ENCODE results near the gene CAPN13.

CAPN13 gene

GRCh38 chr2:30807249-30807648 is at the start of gene CAPN13:
Gene CAPN13 (minus strand): TSS chr2:30807446. CDS start chr2:30787325, 20,121 bp downstream.
- no peak for DNase-seq

DNA sequence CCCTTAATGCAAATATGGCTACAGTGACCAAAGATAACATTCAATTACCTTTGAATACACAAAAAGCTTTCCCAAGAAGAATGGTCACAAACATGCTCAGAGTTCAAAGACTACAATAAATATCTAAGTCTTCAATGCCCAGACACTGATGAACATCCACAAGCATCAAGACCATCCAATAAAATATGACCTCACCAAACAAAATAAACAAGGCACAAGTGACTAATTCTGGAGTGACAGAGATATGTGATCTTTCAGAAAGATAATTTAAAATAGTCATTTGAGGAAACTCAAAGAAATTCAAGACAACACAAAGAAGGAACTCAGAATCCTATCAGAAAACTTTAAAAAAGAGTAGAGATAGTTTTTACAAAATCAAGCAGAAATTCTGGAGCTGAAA is 40.6 kb upstream of the CAPN13 start:
- no peak for DNase-seq

- no peak for DNase-seq
These were observed 40.1 kb upstream of the CAPN13 start for GRCh38 chr2:30847329-30847728.

GRCh38 chr2:30828586-30828985 is 21.3 kb upstream of the CAPN13 start:
- no peak for DNase-seq

GRCh38 chr2:30826916-30827315 is 19.7 kb upstream of the CAPN13 start:
- no peak for DNase-seq

- DNase-seq: no peak
These were observed 19.2 kb upstream of the CAPN13 start for GRCh38 chr2:30826481-30826880.

DNA sequence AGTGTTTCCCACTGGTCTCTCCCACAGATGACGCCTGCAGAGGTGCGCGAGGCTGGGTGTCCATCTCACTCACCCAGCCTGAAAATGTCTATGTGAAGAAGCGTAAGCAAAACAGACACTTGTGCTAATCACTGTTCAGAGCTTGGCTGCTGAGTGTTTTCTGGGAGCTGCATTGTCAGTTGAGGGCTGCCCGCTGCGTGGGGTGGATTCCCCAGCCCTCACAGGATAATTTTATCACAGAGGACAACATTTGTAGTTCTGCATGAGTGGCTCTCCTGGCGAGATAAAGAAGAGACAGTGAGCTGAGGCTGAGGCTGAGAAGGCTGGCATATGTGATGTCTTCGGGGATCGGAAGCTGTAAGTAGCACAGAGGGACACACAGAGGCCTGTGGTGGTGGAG is 16.2 kb upstream of the CAPN13 start:
- DNase-seq: no peak

GRCh38 chr2:30821960-30822359 is 14.7 kb upstream of the CAPN13 start:
- no peak for DNase-seq

- DNase-seq: no peak
These were observed 13.3 kb upstream of the CAPN13 start for GRCh38 chr2:30820381-30821055.

GRCh38 chr2:30809938-30810337 is 2.7 kb upstream of the CAPN13 start:
- no peak for DNase-seq

GRCh38 chr2:30808695-30809094 is 1.4 kb upstream of the CAPN13 start:
- no peak for DNase-seq

DNA sequence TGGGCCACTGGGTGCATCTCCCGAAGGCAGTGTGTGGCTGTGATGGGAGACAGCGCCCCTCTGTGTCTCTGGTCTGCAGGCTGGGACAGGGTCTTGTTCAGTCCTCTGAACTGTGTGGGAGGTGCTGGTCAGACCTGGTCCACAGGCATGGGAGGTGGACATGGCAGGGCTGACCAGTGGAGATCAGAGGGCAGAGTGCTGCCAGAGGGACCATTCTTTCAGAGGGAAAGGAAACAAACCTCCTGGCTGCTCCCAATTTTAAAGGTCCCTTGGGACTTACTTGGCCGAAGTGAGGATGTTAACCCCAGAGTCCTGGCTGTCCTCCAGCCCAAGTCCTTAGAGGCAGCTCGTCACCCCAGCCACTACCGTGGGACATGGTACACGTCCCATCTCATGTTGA is 4.0 kb downstream of the CAPN13 start:
- DNase-seq: no peak

DNA sequence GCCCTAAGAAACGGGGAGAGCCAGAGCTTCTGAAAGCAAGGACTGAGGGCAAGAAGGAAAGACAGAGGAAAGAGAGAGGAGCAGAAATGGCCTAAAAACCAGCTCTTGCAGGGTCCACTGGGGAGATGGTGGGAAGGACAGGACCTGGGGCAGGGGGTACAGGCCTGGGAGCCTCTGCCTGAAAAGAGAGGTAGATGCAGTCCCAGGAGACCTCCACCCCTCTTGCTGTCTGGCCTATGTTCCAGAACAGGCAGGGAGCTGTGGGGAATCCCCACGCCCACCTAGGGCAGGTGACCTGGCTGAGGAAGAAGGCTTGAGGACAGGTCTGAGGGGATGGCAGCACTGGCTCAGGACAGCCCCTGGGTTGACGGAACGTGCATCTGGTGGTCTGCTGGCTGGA is 4.6 kb downstream of the CAPN13 start:
- no peak for DNase-seq

DNA sequence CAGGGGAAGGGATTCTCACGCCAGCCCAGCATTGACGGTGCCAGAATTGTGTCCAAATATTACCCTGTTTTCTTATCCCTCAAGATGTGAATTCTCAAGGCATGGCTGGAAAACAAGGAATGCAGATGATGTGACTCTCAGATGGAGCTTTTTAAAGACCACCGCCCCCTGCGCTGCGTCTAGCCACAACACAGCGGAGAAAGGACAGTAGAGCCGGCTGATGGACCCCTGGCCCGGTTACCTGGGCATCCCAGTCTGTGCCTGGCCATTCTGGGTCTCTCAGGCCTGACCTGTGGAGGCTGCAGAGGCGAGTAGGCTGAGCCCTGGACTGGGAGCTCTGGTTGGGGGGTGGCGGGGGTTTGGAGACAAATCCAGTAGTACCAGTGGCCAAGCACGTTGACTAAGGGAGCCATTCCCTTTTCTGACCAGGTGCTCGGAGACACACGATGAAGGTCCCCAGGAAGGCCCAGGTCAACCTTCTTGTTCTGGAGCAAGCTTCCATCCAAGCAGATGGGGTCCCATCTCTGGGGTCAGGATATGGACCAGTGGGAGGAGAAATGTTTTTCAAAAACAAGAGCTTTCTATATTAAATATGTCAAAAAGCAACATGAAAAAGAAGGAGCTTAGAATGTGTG is 5.3 kb downstream of the CAPN13 start:
- DNase-seq: no peak

GRCh38 chr2:30800159-30800558 is 7.1 kb downstream of the CAPN13 start:
- DNase-seq: no peak

DNA sequence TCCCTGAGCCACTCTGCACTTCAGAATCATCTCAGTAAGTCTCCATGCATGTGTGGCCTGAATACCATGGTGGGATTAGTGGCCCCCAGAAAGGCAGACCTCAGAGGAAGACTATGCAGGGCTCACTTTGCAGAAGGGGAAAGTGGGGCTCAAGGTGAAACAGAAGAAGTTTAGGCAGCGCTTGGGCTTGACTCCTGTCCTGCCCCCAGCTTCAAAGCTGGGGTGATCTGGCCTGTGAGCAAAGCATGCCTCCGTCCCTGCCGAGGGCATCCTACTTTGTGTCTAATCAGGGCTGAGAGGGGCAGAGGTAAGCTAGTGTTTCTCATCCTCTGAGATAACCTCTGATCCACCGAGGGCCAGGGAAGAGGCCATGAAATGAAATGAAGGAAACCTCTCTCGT is 7.9 kb downstream of the CAPN13 start:
- no peak for DNase-seq

DNA sequence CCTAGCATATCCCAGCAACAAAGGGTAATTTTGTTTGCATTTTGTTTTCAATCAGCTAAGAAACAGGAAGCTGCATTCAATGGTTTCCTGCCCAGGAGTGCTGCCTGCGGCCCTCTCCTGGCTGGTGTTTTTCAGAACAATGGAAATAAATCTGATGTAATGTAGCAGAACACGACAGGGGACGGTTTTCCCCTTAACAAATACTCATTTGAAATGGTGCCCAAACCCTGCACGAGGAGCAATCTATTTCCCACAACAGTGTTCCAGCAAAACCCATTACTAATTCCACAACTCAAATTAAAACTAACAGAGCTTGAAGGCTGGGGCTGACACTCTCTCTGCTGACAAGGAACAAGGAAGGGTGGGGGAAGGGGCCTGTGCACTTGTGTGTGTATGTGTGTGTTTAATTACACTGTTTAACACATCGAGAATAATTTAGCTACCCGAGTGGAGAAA is 8.7 kb downstream of the CAPN13 start:
- DNase-seq: no peak

DNA sequence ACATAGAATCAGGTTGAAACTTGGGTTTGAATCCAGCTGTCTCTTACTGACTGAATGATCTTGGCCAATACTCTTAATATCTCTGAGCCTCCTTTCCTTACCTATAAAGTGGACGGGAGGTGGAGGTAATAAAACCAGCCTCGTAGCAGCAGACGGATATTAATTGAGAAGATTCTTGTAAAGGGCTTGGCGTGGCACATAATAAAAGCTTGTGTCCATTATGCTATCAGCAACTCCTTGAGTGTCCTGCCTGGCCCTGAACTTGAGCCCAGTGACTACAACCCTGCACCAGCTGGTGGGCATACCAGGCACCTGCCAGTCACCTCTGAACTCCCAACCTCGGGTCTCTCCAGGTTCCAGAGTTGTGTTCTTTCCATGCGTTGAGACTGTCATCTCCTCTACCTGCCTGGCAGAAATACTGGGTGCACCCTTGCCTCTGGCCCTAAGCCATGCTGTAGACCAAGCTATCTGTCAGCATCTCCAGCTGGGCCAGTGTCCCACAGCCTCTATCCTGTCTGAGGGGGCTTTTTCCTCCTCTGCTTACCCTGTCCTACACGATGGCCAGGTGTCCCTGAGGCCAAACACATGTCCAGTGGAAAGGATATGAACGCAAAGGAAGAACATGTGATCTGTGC is 9.7 kb downstream of the CAPN13 start:
- DNase-seq: no peak

DNA sequence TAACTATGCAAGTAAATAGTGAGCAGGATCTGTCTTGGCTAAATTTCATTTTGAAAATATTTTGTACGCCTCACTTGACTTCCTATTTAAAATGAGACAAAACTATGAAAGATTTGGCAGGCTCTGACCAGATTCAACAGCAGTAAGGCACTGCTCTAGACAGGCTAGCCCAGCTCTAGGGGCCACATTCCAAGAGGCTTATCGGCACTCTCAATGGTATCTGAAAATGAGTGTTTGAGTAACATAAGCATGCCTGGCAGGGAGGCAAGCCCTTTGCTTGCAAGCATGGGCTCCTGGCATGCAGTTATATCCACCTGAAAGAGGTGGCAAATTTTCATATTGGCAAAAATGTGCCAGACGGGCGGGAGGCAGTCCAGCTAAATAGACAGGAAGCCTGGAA is 10.5 kb downstream of the CAPN13 start:
- DNase-seq: no peak

DNA sequence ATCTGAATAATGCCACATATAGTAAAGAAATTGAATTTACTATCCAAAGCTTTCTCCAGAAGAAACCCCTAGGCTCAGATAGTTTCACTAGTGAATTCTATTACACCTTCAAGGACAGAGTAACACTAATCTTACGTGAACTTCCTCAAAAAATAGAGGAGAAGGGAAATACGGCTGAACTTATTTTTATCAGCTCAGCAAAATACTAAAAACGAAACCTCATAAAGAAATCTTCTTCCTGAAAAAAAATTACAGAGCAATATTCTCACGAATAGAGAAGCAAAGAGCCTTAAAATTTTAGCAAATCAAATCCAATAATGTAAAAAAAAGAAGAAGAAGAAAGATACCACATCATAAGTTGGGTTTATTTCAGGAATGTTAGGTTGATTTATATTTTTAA is 14.7 kb downstream of the CAPN13 start:
- DNase-seq: no peak

DNA sequence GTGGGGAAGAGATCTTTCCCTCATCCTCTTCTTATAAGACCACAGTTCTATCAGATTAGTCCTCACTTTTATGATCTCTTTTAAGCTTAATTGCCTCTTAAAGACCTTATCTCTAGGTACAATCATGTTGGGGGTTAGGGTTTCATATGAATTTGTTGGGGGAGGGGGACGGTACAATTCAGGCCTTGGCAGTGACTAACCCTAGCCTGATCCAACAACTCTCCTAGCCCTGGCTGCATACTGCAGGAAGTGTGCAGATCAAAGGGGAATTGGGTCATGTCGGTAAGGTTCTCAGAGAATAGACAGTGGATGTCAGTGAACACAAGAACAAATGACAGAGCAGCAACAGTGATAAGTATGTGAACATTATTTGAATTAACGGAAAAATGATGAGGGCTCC is 16.4 kb downstream of the CAPN13 start:
- DNase-seq: no peak

DNA sequence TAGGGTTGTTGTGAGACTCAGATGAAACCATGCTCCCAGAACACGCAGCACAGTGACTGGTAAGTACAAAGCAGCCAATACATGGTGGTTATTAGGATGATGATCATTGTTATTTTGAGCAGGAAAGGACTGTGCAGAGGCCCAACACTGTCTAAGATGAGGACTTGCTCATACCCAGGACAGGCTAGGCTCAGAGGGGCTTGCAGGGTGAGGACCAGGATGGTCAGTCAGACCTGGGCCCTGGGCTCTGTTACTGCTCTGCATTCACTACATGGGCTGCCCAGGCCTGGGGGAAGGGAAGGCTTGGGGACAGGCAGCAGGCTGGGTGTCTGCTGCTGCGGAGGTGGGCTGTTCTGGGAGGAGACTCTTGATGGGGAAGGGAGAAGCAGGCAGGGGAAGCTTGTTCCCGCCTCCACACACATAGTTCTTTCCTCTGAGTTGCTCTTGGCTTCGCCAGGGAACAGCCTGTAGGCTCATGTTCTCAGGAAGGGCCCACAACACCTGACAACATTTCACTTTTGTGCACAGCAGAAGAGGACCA is 17.5 kb downstream of the CAPN13 start:
- DNase-seq: no peak

- DNase-seq: no peak
These were observed 20.1 kb downstream of the CAPN13 start for GRCh38 chr2:30786923-30787685.

Measured in activated CD4-positive, CD25-positive, alpha-beta regulatory T cell treated with anti-CD3 and anti-CD28 coated beads, Interleukin-2, amount 50 U/mL, for 72 hours (primary cell).